Measurements from ENCODE around the gene VCP. TPM values are rescaled to one million over a fixed set of nuclear protein-coding genes. Genes with fewer than 3 reads are reported as not detected.

Gene VCP
- total RNA-seq, 1 experiment from 2014 or later: 260 TPM

- DNase-seq (ENCODE audit: low read depth): no peak
Measured at GRCh38 chr9:35103660-35104191, 31.3 kb upstream of the VCP start.

GRCh38 chr9:35102769-35103659 is 30.6 kb upstream of the VCP start, which contains the start of gene STOML2:
TSS of gene STOML2 (minus strand) at chr9:35103131. CDS start at chr9:35103094, 37 bp downstream.
- peak; percentile 95 for DNase-seq (ENCODE audit: low read depth)

GRCh38 chr9:35102465-35102768 is 30.0 kb upstream of the VCP start:
- DNase-seq (ENCODE audit: low read depth): peak; percentile 14

- no peak for DNase-seq (ENCODE audit: low read depth)
Measured at GRCh38 chr9:35097573-35097972, 25.1 kb upstream of the VCP start.

- DNase-seq (ENCODE audit: low read depth): peak; percentile 77
Measured at GRCh38 chr9:35096035-35096849, 23.8 kb upstream of the VCP start, which contains the start of gene PIGO. TSS of gene PIGO (minus strand) at chr9:35096591. CDS start at chr9:35095565, 1,026 bp downstream.

DNA sequence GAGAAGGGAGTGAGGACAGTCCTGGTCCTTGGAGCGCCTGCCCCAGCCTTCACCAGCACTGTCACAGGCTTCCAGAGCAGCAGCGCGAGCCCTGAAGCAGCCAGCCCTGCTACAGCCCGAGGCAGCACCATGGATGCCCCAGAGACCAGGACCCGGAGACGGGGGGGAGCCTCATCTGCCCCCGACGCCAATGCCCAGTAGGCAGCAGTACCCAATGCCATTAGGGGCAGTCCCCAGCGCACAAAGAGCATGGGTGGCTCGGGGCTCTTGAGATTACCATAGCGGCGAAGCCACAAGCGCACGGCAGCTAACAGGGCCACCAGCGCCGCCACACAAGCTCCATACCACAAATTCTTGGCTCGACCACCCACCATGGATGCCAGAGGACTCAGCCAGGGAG is 19.1 kb upstream of the VCP start:
- DNase-seq (ENCODE audit: low read depth): no peak

- no peak for DNase-seq (ENCODE audit: low read depth)
Measured at GRCh38 chr9:35089434-35089833, 17.0 kb upstream of the VCP start.

GRCh38 chr9:35085078-35085477 is 12.7 kb upstream of the VCP start:
- no peak for DNase-seq (ENCODE audit: low read depth)

GRCh38 chr9:35079426-35080341 is 7.3 kb upstream of the VCP start, which contains the start of gene FANCG:
TSS of gene FANCG (minus strand) at chr9:35079942. CDS start at chr9:35079524, 418 bp downstream.
- peak; percentile 92 for DNase-seq (ENCODE audit: low read depth)

DNA sequence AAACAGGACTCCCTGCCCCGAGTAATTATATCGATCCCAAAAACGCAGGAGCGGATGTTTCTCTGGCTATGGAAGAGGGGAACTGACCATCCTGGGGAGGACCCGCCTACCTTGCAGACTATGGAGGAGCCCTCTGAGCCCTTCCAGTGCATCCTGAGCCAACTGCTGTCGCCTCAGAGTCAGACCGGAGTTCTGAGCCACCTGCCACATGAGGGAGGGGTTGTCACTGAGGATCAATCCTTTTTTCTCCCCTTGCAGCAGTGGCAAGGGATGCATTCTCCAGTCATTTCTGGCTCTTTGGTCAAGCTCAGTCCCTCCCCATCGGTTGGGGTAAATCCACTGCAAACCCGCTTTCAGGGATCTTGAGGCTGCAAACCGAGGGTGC is 6.6 kb upstream of the VCP start:
- no peak for DNase-seq (ENCODE audit: low read depth)

- DNase-seq (ENCODE audit: low read depth): no peak
Measured at GRCh38 chr9:35078066-35078465, 5.6 kb upstream of the VCP start.

DNA sequence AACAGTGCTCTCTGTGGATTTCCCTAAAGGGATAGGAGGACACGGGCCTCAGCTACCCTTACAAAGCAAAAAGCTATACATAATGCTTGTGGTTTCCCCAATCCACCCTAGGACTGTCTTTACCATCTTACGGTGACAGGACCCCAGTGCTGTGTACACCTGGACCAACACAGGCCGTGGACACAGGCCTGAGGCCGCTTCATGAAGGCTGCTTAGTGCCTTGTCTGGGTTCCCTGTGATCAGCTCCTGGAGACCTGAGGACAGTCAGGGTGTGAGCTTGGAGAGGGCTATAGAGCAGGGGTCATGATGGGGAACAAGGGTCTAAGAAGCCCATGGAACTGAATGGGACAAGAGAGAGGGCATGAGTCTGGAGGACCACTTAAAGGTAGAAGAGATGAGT is 4.4 kb upstream of the VCP start:
- DNase-seq (ENCODE audit: low read depth): no peak

DNA sequence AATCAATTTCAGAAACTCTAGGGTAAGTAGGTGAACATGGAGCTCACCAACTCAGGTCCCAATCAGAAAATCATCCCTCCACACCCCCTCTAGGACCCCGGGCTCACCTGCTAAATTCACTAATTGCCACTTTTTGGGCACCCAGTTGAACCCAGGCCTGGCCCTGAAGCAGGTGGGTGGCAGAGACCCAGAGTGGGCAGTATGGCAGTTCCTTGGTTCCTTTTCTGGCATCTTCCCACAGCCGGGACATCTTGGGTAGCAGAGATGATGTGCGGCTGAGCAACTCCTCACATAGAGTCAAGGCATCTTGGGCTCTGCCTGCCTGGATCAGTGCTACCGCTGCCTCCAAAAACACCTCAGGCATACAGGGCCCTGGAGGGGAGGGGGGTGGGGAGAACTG is 2.9 kb upstream of the VCP start:
- DNase-seq (ENCODE audit: low read depth): no peak

GRCh38 chr9:35074791-35075190 is 2.4 kb upstream of the VCP start:
- DNase-seq (ENCODE audit: low read depth): no peak

GRCh38 chr9:35074141-35074540 is 1.7 kb upstream of the VCP start:
- DNase-seq (ENCODE audit: low read depth): no peak

GRCh38 chr9:35073279-35073612 is 821 bp upstream of the VCP start:
- no peak for DNase-seq (ENCODE audit: low read depth)

- DNase-seq (ENCODE audit: low read depth): peak; percentile 86
Measured at GRCh38 chr9:35071814-35072460, 488 bp downstream of the VCP start.

DNA sequence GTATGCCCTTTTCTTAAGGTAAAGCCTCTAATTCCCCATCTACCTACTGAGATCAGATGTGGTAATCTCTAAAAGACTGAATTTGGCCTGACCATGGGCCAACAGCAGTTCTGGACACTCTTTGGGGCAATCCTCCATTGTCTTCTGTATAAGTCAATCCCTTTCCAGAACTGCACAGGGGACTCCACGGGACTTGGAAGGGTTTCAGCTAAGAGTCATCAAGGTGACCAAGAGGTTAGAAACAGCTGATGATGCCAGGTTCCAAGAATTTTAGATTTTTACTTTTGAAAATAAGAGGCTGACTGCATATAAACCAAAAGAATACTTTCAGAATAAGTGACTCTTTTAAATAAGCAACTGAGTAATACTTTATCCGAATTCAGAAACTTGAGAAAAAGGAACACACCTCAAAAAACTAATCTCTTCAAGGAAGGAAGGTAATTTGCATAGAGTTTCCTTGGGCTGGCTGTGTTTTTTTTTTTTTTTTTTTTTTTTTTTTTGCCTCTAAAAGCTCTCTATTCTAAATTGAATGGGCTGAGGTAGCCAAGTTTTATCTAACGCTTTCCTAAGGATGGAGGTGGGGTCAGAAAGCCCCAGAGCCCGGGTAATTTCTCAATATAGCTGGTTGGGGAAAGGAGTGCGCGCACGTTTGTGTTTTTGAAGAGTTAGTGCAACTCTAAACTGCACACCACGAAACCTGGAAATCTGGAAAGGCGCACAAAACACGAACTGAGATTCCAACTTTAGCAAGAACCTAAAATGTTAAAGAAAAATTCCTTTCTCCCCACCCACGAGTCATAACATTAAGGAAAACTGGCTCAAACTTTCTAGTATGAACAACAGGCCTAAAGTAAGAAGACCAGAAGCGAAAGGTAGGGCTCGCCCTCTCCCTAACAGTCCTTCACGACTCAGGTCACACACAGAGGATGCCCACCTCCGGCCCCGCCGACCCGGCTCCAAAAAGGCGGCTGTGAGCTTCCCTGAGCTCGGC is 1.3 kb downstream of the VCP start:
- DNase-seq (ENCODE audit: low read depth): peak; percentile 20

DNA sequence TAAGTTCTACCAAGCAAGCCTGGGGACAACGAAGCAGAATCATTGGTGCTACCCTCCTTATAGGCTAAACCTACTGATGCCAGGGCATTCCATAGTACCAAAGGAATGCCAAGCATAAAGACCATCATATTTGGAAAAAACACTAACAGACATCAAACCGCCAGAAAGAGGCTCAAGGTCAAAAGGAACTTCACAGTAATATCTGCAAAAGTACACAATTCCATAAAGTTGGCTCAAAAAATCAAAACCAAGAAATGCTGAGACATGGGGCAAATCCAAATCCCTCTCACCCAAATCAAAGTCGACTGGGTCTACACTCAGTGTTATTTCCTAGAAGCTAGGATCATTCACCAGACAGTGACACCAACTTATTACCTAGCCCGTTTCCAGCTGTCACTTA is 3.4 kb downstream of the VCP start:
- no peak for DNase-seq (ENCODE audit: low read depth)

GRCh38 chr9:35067056-35067455 is 5.4 kb downstream of the VCP start:
- DNase-seq (ENCODE audit: low read depth): no peak
